Measurements from ENCODE around the gene CAP2.

DNA sequence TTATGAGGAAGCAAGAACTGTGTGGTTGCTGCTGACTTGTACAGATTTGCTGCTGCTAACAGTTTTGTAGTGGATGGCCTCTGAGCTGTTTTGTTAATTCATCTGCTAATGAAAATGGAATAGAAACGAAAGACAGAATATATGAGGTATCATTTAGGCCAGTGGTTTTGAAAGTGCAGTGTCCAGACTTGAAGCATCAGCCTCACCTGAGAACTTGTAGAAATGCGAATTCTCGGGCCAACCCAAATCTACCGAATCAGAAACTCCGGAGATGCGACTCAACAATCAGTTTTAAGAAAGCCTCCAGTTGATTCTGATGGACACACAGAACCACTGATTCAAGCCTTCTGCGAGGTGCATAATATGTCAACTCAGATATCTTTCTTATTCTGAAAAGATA is 62.5 kb downstream of the CAP2 start:
- TF ChIP-seq, protein P1, sequence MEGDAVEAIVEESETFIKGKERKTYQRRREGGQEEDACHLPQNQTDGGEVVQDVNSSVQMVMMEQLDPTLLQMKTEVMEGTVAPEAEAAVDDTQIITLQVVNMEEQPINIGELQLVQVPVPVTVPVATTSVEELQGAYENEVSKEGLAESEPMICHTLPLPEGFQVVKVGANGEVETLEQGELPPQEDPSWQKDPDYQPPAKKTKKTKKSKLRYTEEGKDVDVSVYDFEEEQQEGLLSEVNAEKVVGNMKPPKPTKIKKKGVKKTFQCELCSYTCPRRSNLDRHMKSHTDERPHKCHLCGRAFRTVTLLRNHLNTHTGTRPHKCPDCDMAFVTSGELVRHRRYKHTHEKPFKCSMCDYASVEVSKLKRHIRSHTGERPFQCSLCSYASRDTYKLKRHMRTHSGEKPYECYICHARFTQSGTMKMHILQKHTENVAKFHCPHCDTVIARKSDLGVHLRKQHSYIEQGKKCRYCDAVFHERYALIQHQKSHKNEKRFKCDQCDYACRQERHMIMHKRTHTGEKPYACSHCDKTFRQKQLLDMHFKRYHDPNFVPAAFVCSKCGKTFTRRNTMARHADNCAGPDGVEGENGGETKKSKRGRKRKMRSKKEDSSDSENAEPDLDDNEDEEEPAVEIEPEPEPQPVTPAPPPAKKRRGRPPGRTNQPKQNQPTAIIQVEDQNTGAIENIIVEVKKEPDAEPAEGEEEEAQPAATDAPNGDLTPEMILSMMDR (conservative IDR thresholded peaks at IDR 0.05 in 1 of 2, IDR thresholded peaks at IDR 0.05 in 1 of 2; ENCODE audit: low read depth in 1 of 2, low read length in 2 of 2): no peak
- no peak for TF ChIP-seq EZH2 (IDR thresholded peaks at IDR 0.05; ENCODE audit: low read length, missing control alignments)
